ACC112 (cell line): Measurements from ENCODE around the gene CCR5.
"Not testable (repeated sequence)": the region's sequence is repeated elsewhere in the genome, so short reads cannot be mapped to it uniquely, and the experiment has no call there.

ENCODE experiments used
- H2AFZ ChIP-seq: fragments of 200-600 bp; sonication (generic); one replicate; pipeline ENCODE4 v1.6.0; 2017; ENCODE audit warnings: antibody characterized with exemption, low read length; ENCODE audit not compliant: unreplicated experiment
- H3K27ac ChIP-seq: fragments of 200-600 bp; sonication (generic); 2 replicates; pipeline ENCODE4 v1.5.1; 2014; ENCODE audit warnings: low read depth, mild to moderate bottlenecking, antibody characterized with exemption, low read length, moderate library complexity
- H3K27me3 ChIP-seq: fragments of 200-600 bp; sonication (generic); 2 replicates; pipeline ENCODE4 v1.6.1; 2014; ENCODE audit warnings: mild to moderate bottlenecking, antibody characterized with exemption, low read length, moderate library complexity, mixed read lengths; ENCODE audit not compliant: insufficient read depth
- H3K36me3 ChIP-seq: fragments of 200-600 bp; sonication (generic); 2 replicates; pipeline ENCODE4 v1.6.1; 2016; ENCODE audit warnings: mild to moderate bottlenecking, antibody characterized with exemption, low read length, moderate library complexity, mixed read lengths; ENCODE audit not compliant: insufficient read depth
- H3K4me1 ChIP-seq: fragments of 200-600 bp; sonication (generic); one replicate; pipeline ENCODE4 v1.6.1; 2016; ENCODE audit warnings: low read length, mixed read lengths; ENCODE audit not compliant: insufficient read depth, unreplicated experiment, control insufficient read depth
- H3K4me3 ChIP-seq: fragments of 200-600 bp; sonication (generic); 2 replicates; pipeline ENCODE4 v1.5.1; 2014; ENCODE audit warnings: mild to moderate bottlenecking, low read depth, low read length
- H3K79me2 ChIP-seq: fragments of 200-600 bp; sonication (generic); one replicate; pipeline ENCODE4 v1.6.0; 2016; ENCODE audit warnings: low read length; ENCODE audit not compliant: control insufficient read depth, unreplicated experiment, insufficient read depth

CCR5 gene

GRCh38 chr3:46370839-46371518 lies at the start of gene CCR5:
CCR5 (plus strand) TSS chr3:46370946; CDS start chr3:46372903, 1,957 bp downstream.
- no peaks in the 10 kb centered on the region for H3K79me2 ChIP-seq
- no peaks in the 10 kb centered on the region for H3K36me3 ChIP-seq
- peaks cover 87% of the 10 kb centered on the region for H3K27me3 ChIP-seq
- no peaks in the 10 kb centered on the region for H3K4me1 ChIP-seq
- H3K27ac ChIP-seq: no peak within 1 kb of the TSS
- no peak within 1 kb of the TSS for H2AFZ ChIP-seq
- no peak within 1 kb of the TSS for H3K4me3 ChIP-seq

GRCh38 chr3:46321461-46322104 lies 49.2 kb upstream of the CCR5 start:
- Histone ChIP-seq H3K4me3 (no peak overlapping the region), H3K36me3 (no peaks in the 10 kb centered on the region), H2AFZ (no peak overlapping the region), H3K27ac (no peak overlapping the region), H3K27me3 (peaks cover 75% of the 10 kb centered on the region), H3K79me2 (no peaks in the 10 kb centered on the region), H3K4me1 (no peaks in the 10 kb centered on the region)

- Histone ChIP-seq H3K4me3 (no peak overlapping the region), H3K27ac (no peak overlapping the region), H3K79me2 (no peaks in the 10 kb centered on the region), H3K4me1 (no peaks in the 10 kb centered on the region), H3K36me3 (no peaks in the 10 kb centered on the region), H2AFZ (no peak overlapping the region), H3K27me3 (peaks cover 70% of the 10 kb centered on the region)
Observed at GRCh38 chr3:46324036-46324435, 46.7 kb upstream of the CCR5 start.

GRCh38 chr3:46325645-46326300 lies 45.0 kb upstream of the CCR5 start:
- H3K27ac ChIP-seq: no peak overlapping the region
- H3K4me1 ChIP-seq: no peaks in the 10 kb centered on the region

GRCh38 chr3:46330676-46331075 lies 40.1 kb upstream of the CCR5 start:
- H2AFZ ChIP-seq, H3K4me1 ChIP-seq, H3K36me3 ChIP-seq, H3K27ac ChIP-seq, H3K4me3 ChIP-seq, H3K79me2 ChIP-seq: not testable (repeated sequence)
- peaks cover 57% of the 10 kb centered on the region for H3K27me3 ChIP-seq

More at GRCh38 chr3:46325645-46326300, 45.0 kb upstream of the CCR5 start:
- Histone ChIP-seq H3K27me3 (peaks cover 63% of the 10 kb centered on the region), H3K4me3 (no peak overlapping the region), H3K36me3 (no peaks in the 10 kb centered on the region), H2AFZ (no peak overlapping the region), H3K79me2 (no peaks in the 10 kb centered on the region)

GRCh38 chr3:46334741-46335478 lies 35.8 kb upstream of the CCR5 start:
- H3K79me2 ChIP-seq: no peaks in the 10 kb centered on the region

GRCh38 chr3:46335541-46335940 lies 35.2 kb upstream of the CCR5 start:
- Histone ChIP-seq H2AFZ (no peak overlapping the region), H3K36me3 (no peaks in the 10 kb centered on the region), H3K4me3 (no peak overlapping the region), H3K27me3 (peaks cover 65% of the 10 kb centered on the region), H3K79me2 (no peaks in the 10 kb centered on the region), H3K4me1 (no peaks in the 10 kb centered on the region), H3K27ac (no peak overlapping the region)

More at GRCh38 chr3:46334741-46335478, 35.8 kb upstream of the CCR5 start:
- Histone ChIP-seq H3K36me3 (no peaks in the 10 kb centered on the region), H3K4me1 (no peaks in the 10 kb centered on the region), H3K27ac (no peak overlapping the region), H3K4me3 (no peak overlapping the region), H3K27me3 (peaks cover 66% of the 10 kb centered on the region), H2AFZ (no peak overlapping the region)

GRCh38 chr3:46337911-46338310 lies 32.8 kb upstream of the CCR5 start:
- Histone ChIP-seq H3K79me2 (no peaks in the 10 kb centered on the region), H3K36me3 (no peaks in the 10 kb centered on the region), H3K27ac (no peak overlapping the region), H2AFZ (no peak overlapping the region), H3K4me3 (no peak overlapping the region), H3K27me3 (peaks cover 42% of the 10 kb centered on the region), H3K4me1 (no peaks in the 10 kb centered on the region)

GRCh38 chr3:46338840-46339239 lies 31.9 kb upstream of the CCR5 start:
- H3K27ac ChIP-seq: no peak overlapping the region
- no peak overlapping the region for H3K4me3 ChIP-seq
- no peaks in the 10 kb centered on the region for H3K4me1 ChIP-seq
- no peaks in the 10 kb centered on the region for H3K36me3 ChIP-seq
- H2AFZ ChIP-seq: no peak overlapping the region
- H3K27me3 ChIP-seq: peaks cover 35% of the 10 kb centered on the region
- no peaks in the 10 kb centered on the region for H3K79me2 ChIP-seq

- Histone ChIP-seq H3K27ac (no peak overlapping the region), H3K36me3 (no peaks in the 10 kb centered on the region), H3K4me1 (no peaks in the 10 kb centered on the region), H3K79me2 (no peaks in the 10 kb centered on the region), H3K27me3 (peaks cover 45% of the 10 kb centered on the region), H2AFZ (no peak overlapping the region), H3K4me3 (no peak overlapping the region)
Observed at GRCh38 chr3:46344476-46344875, 26.3 kb upstream of the CCR5 start.
